ENCODE data around the gene FBXO21. TPM values are rescaled to one million over a fixed set of nuclear protein-coding genes. Genes with fewer than 3 reads are reported as not detected.

FBXO21 gene
- total RNA-seq, 1 experiment from 2014 or later = 230 TPM

DNA sequence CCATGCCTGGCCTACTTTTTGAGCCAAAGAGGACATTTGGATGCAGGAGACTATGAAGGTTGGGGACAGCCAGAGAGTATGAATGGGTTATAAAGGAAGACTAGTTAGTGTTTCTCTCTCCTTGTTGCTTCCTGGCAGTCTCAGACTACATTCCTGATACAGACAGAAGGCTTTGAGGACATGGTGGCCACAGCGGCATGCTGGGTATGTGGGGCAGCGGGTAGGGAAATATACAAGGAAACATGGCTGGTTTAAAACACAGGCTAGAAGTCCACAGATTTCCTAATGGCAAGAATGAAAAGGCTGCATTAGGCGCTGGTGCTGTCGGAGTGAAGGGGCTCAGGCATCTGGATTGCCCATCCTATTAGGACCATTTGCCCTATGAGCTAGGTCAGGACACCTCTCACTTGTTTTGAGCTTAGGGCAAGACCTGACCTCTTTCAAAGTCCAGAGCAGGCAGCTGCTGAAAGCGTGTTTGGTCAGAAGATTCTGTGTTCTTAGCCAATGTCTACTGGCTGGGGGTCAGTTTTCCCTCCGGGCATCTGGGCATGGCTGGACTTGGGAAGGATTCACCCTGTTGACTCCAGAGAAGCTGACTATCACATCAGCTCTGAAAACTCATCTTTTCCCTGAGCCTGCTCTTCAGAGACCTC is 20.1 kb upstream of the FBXO21 start:
- ATAC-seq (no peak), DNase-seq (no peak)
- Histone ChIP-seq H3K27me3 (ENCODE audit: low read length) (peaks cover 19% of the 10 kb centered on the region; the same call in 1 of the 2 replicates), H3K9ac (ENCODE audit: low read length) (no peak overlapping the region), H3K79me2 (ENCODE audit: low read length) (no peaks in the 10 kb centered on the region), H4K20me1 (ENCODE audit: low read length) (no peaks in the 10 kb centered on the region), H3K27ac (ENCODE audit: low read length) (no peak overlapping the region), H3K4me3 (ENCODE audit: low read length) (no peak overlapping the region), H3K9me3 (ENCODE audit: low read length) (no peaks in the 10 kb centered on the region), H3K9me2 (replicated peaks; ENCODE audit: low read length) (no peaks in the 10 kb centered on the region), H2AFZ (ENCODE audit: low read length) (no peak overlapping the region), H3F3A (ENCODE audit: low read length, unreplicated experiment) (no peaks in the 10 kb centered on the region), H3K4me2 (ENCODE audit: low read length) (no peak overlapping the region), H3K4me1 (ENCODE audit: insufficient read depth, low read length) (peaks cover 8% of the 10 kb centered on the region), H3K36me3 (ENCODE audit: low read depth, low read length) (no peaks in the 10 kb centered on the region)
- POLR2A ChIA-PET (ENCODE audit: unreplicated experiment) = no interaction called here
- no peak for TF ChIP-seq EZH2phosphoT487 (IDR thresholded peaks at IDR 0.05; ENCODE audit: borderline replicate concordance, low read length)
- no peak for TF ChIP-seq EZH2 (IDR thresholded peaks at IDR 0.05; ENCODE audit: low read length, unreplicated experiment)
- TF ChIP-seq, protein P1, sequence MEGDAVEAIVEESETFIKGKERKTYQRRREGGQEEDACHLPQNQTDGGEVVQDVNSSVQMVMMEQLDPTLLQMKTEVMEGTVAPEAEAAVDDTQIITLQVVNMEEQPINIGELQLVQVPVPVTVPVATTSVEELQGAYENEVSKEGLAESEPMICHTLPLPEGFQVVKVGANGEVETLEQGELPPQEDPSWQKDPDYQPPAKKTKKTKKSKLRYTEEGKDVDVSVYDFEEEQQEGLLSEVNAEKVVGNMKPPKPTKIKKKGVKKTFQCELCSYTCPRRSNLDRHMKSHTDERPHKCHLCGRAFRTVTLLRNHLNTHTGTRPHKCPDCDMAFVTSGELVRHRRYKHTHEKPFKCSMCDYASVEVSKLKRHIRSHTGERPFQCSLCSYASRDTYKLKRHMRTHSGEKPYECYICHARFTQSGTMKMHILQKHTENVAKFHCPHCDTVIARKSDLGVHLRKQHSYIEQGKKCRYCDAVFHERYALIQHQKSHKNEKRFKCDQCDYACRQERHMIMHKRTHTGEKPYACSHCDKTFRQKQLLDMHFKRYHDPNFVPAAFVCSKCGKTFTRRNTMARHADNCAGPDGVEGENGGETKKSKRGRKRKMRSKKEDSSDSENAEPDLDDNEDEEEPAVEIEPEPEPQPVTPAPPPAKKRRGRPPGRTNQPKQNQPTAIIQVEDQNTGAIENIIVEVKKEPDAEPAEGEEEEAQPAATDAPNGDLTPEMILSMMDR (conservative IDR thresholded peaks at IDR 0.05; ENCODE audit: low read depth, low read length) = no peak
- intact Hi-C loops (cut with micrococcal nuclease) = no loop called here
- no TSS peak for BruUV-seq (replicated peaks)
- CTCF ChIA-PET = no interaction called here

- no peaks in the 10 kb centered on the region for H3K79me2 ChIP-seq (ENCODE audit: low read length)
- ATAC-seq (no peak), DNase-seq (no peak)
- no peaks in the 10 kb centered on the region for H3K9me2 ChIP-seq (replicated peaks; ENCODE audit: low read length)
- ChIA-PET CTCF (no interaction called here), POLR2A (ENCODE audit: unreplicated experiment) (no interaction called here)
- H3K4me1 ChIP-seq (ENCODE audit: insufficient read depth, low read length) = peaks cover 8% of the 10 kb centered on the region
- H3K4me2 ChIP-seq (ENCODE audit: low read length) = no peak overlapping the region
- H3F3A ChIP-seq (ENCODE audit: low read length, unreplicated experiment) = no peaks in the 10 kb centered on the region
- no peaks in the 10 kb centered on the region for H3K9me3 ChIP-seq (ENCODE audit: low read length)
- H3K36me3 ChIP-seq (ENCODE audit: low read depth, low read length) = no peaks in the 10 kb centered on the region
- H3K9ac ChIP-seq (ENCODE audit: low read length) = no peak overlapping the region
- H2AFZ ChIP-seq (ENCODE audit: low read length) = no peak overlapping the region
- no peak for TF ChIP-seq EZH2 (IDR thresholded peaks at IDR 0.05; ENCODE audit: low read length, unreplicated experiment)
- TF ChIP-seq EZH2phosphoT487 (IDR thresholded peaks at IDR 0.05; ENCODE audit: borderline replicate concordance, low read length) = no peak
- TF ChIP-seq, protein P1 (conservative IDR thresholded peaks at IDR 0.05; ENCODE audit: low read depth, low read length) = no peak
- no peak overlapping the region for H3K4me3 ChIP-seq (ENCODE audit: low read length)
- peaks cover 18% of the 10 kb centered on the region; the same call in 1 of the 2 replicates for H3K27me3 ChIP-seq (ENCODE audit: low read length)
- intact Hi-C loops (cut with micrococcal nuclease) = no loop called here
- no peaks in the 10 kb centered on the region for H4K20me1 ChIP-seq (ENCODE audit: low read length)
- BruUV-seq (replicated peaks) = no TSS peak
- no peak overlapping the region for H3K27ac ChIP-seq (ENCODE audit: low read length)
Measured at GRCh38 chr12:117209626-117210025, 19.4 kb upstream of the FBXO21 start.

GRCh38 chr12:117208811-117209455 is 18.7 kb upstream of the FBXO21 start:
- Histone ChIP-seq H3K27me3 (ENCODE audit: low read length) (peaks cover 15% of the 10 kb centered on the region; the same call in 1 of the 2 replicates), H3K27ac (ENCODE audit: low read length) (no peak overlapping the region), H3K79me2 (ENCODE audit: low read length) (no peaks in the 10 kb centered on the region), H3K4me1 (ENCODE audit: insufficient read depth, low read length) (peaks cover 8% of the 10 kb centered on the region), H4K20me1 (ENCODE audit: low read length) (no peaks in the 10 kb centered on the region), H3K9me2 (replicated peaks; ENCODE audit: low read length) (no peaks in the 10 kb centered on the region), H3K36me3 (ENCODE audit: low read depth, low read length) (no peaks in the 10 kb centered on the region), H3K4me2 (ENCODE audit: low read length) (no peak overlapping the region), H3F3A (ENCODE audit: low read length, unreplicated experiment) (no peaks in the 10 kb centered on the region), H3K4me3 (ENCODE audit: low read length) (no peak overlapping the region), H2AFZ (ENCODE audit: low read length) (no peak overlapping the region), H3K9ac (ENCODE audit: low read length) (no peak overlapping the region), H3K9me3 (ENCODE audit: low read length) (no peaks in the 10 kb centered on the region)
- DNase-seq (no peak), ATAC-seq (no peak)
- TF ChIP-seq EZH2 (IDR thresholded peaks at IDR 0.05; ENCODE audit: low read length, unreplicated experiment) (no peak), EZH2phosphoT487 (IDR thresholded peaks at IDR 0.05; ENCODE audit: borderline replicate concordance, low read length) (no peak)
- TF ChIP-seq, protein P1 (conservative IDR thresholded peaks at IDR 0.05; ENCODE audit: low read depth, low read length) = no peak
- intact Hi-C loops (cut with micrococcal nuclease) = no loop called here
- BruUV-seq (replicated peaks) = no TSS peak
- POLR2A ChIA-PET (ENCODE audit: unreplicated experiment) = no interaction called here
- CTCF ChIA-PET = no interaction called here
